Activated B cell treated with CpG ODN at 0.5 μM for 24 hours (primary cell): Measurements from ENCODE around the gene SHH. TPM values are rescaled to one million over a fixed set of nuclear protein-coding genes. Genes with fewer than 3 reads are reported as not detected.

Source experiments
- ATAC-seq: fragments of 200-7000 bp; cut with Tn5 transposase; one replicate; pipeline ENCODE4 v1.10.0; 2021; ENCODE audit warnings: low read depth, mild to moderate bottlenecking, moderate library complexity
- CTCF ChIA-PET: fragments of 350-600 bp; sonication (Branson Sonifier 250); formaldehyde crosslinking; loops from one replicate; lab custom pipeline; 2021; ENCODE audit warnings: antibody characterized with exemption; lab: Charles Lee
- POLR2A ChIA-PET: fragments of 350-600 bp; sonication (Branson Sonifier 250); formaldehyde crosslinking; loops from one replicate; lab custom pipeline; 2021; ENCODE audit warnings: antibody characterized with exemption; lab: Charles Lee
- DNase-seq: peaks from one replicate; pipeline ENCODE4 v3.0.0; 2022
- H3K27ac Mint-ChIP-seq: one replicate; pipeline ENCODE4 v1.8.0; 2020; ENCODE audit warnings: mixed read lengths
- H3K27me3 Mint-ChIP-seq: one replicate; pipeline ENCODE4 v1.8.0; 2021; ENCODE audit warnings: mixed read lengths
- H3K36me3 Mint-ChIP-seq: one replicate; pipeline ENCODE4 v1.8.0; 2021; ENCODE audit warnings: low read depth, mixed read lengths
- H3K4me1 Mint-ChIP-seq: one replicate; pipeline ENCODE4 v1.8.0; 2021; ENCODE audit warnings: mixed read lengths
- H3K4me3 Mint-ChIP-seq: one replicate; pipeline ENCODE4 v1.8.0; 2020; ENCODE audit warnings: mild to moderate bottlenecking, mixed read lengths
- H3K9me3 Mint-ChIP-seq: one replicate; pipeline ENCODE4 v1.8.0; 2020; ENCODE audit warnings: mixed read lengths
- CTCF ChIP-seq: fragments of 200-600 bp; IDR thresholded peaks from one replicate; pipeline ENCODE4 v1.8.0; 2022; ENCODE audit warnings: antibody characterized with exemption, mild to moderate bottlenecking
- intact Hi-C: fragments of 100-400 bp; cut with micrococcal nuclease; formaldehyde crosslinking; loops from one replicate; pipeline ENCODE4 v1.15.1; 2024
- total RNA-seq: library from RNA; stranded (reverse); gene quantifications from 2 replicates; pipeline ENCODE4 v1.2.3, GENCODE V29; 2022

SHH gene
- total RNA-seq, 1 donor from 2014 or later, result not detected

DNA sequence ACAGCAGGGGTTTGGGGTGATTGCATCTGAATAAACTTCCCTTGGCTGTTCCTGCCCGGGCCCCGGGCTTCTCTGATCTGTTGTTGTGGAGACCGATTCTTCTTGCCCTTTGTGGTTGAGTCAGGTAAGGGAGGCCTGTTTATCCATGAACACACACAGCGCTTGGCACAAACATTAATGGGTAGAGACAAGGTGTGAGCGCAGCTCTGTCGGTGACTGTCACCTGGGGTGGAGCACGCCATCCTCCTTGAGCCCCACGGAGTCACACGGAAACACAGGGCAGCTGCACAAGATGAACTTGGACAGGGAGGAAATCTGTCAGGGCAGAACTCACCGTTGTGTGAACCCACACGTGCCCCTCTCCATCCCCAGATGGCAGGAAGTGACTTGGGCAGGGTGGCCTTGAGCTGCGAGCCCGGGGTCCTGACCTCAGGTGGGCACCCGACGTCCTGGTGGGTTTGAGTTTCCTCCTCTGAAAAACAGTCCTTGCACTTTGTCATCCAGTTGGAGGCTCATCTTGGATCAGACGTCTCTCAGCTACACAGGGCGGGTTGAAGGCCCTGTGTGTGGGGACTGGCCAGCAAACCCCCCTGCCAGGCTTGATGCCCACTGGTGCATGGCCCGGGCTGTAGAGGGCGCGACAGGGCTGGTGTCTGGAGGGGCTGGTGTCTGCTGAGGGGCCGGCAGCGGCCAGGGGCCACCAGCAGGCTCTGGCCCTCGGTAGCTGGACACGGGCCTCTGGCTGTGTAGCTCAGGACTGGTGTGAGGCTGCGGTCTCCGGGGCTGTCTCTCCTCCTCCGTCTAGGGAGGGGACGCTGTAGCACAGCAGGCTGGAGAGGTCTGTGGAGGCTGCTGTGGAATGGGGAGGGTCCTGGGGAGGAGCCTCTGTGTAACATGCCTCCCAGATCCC lies 24.2 kb upstream of the SHH start:
- H3K4me3 Mint-ChIP-seq, result no peak overlapping the region
- DNase-seq, result no peak

GRCh38 chr7:155835446-155836215 lies 23.4 kb upstream of the SHH start:
- intact Hi-C loops, result no loop called here
- no peak overlapping the region for H3K4me3 Mint-ChIP-seq
- H3K9me3 Mint-ChIP-seq, result no peaks in the 10 kb centered on the region
- no peaks in the 10 kb centered on the region for H3K36me3 Mint-ChIP-seq
- no peaks in the 10 kb centered on the region for H3K4me1 Mint-ChIP-seq
- ATAC-seq (no peak), DNase-seq (no peak)
- POLR2A ChIA-PET, result no interaction called here
- CTCF ChIA-PET, result no interaction called here
- no peak overlapping the region for H3K27ac Mint-ChIP-seq
- TF ChIP-seq CTCF, result no peak
- H3K27me3 Mint-ChIP-seq, result peaks cover 5% of the 10 kb centered on the region

More for the DNA sequence above, 24.2 kb upstream of the SHH start:
- H3K4me1 Mint-ChIP-seq, result no peaks in the 10 kb centered on the region
- TF ChIP-seq CTCF, result no peak
- no peaks in the 10 kb centered on the region for H3K36me3 Mint-ChIP-seq
- ATAC-seq, result no peak
- no peaks in the 10 kb centered on the region for H3K9me3 Mint-ChIP-seq
- H3K27ac Mint-ChIP-seq, result no peak overlapping the region
- ChIA-PET CTCF (no interaction called here), POLR2A (no interaction called here)
- intact Hi-C loops, result no loop called here
- H3K27me3 Mint-ChIP-seq, result peaks cover 5% of the 10 kb centered on the region

- intact Hi-C loops, result no loop called here
- no peak overlapping the region for H3K4me3 Mint-ChIP-seq
- DNase-seq (no peak), ATAC-seq (no peak)
- no peaks in the 10 kb centered on the region for H3K4me1 Mint-ChIP-seq
- no peak overlapping the region for H3K27ac Mint-ChIP-seq
- peaks cover 3% of the 10 kb centered on the region for H3K27me3 Mint-ChIP-seq
- POLR2A ChIA-PET, result no interaction called here
- CTCF ChIA-PET, result no interaction called here
- H3K36me3 Mint-ChIP-seq, result no peaks in the 10 kb centered on the region
- TF ChIP-seq CTCF, result no peak
- no peaks in the 10 kb centered on the region for H3K9me3 Mint-ChIP-seq
Observed at GRCh38 chr7:155834486-155835048, 22.3 kb upstream of the SHH start.

GRCh38 chr7:155833651-155834050 lies 21.4 kb upstream of the SHH start:
- Mint-ChIP-seq H3K27ac (no peak overlapping the region), H3K4me1 (no peaks in the 10 kb centered on the region)
- CTCF ChIA-PET, result no interaction called here

More at GRCh38 chr7:155833651-155834050, 21.4 kb upstream of the SHH start:
- H3K9me3 Mint-ChIP-seq, result no peaks in the 10 kb centered on the region
- no peak for ATAC-seq
- H3K27me3 Mint-ChIP-seq, result peaks cover 4% of the 10 kb centered on the region
- H3K36me3 Mint-ChIP-seq, result no peaks in the 10 kb centered on the region
- intact Hi-C loops, result no loop called here
- no peak overlapping the region for H3K4me3 Mint-ChIP-seq
- POLR2A ChIA-PET, result no interaction called here
- no peak for DNase-seq
- TF ChIP-seq CTCF, result no peak
